GM13976 (cell line): ENCODE data around the gene DCX.
A peak's percentile ranks its signal among the peaks of the same experiment; 100 is the strongest.

Experiments
- DNase-seq: peaks from one replicate; pipeline ENCODE4 v3.0.0; 2012; ENCODE audit warnings: low spot score
- in situ Hi-C: fragments of 300-500 bp; cut with MboI; formaldehyde crosslinking; loops from one replicate; pipeline ENCODE4 v1.12.0; 2022; ENCODE audit warnings: low sequenced_read_pairs, mixed read lengths, inconsistent platforms; ENCODE audit not compliant: unreplicated experiment
- TF ChIP-seq, protein P1 (sequence below): IDR thresholded peaks from 2 replicates; pipeline ENCODE4 v1.5.1; 2012; ENCODE audit warnings: borderline replicate concordance, mild to moderate bottlenecking; ENCODE audit not compliant: insufficient read depth; ENCODE audit errors: extremely low read depth, missing control alignments, control extremely low read depth

Gene DCX

DNA sequence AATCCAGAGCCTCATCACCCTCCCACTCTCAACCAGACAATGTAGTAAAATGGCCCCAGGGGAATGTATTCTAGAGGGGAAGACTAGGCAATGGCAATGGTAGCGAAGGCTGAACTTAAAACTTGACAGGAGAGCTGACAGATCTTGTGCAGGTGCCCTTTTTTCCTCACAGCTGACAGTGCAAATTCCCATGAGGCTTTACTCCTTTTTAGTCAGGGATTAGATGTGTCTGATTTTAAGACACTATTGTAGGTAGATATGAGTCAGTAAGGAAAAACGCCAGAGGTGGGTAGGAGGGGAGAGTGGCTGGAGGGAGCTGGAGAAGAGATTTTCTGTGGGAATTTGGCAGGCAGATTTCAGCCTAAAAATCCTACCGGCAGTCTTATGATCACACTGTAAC, 152.4 kb downstream of the DCX start:
- in situ Hi-C loops, result no loop called here
- TF ChIP-seq, protein P1, sequence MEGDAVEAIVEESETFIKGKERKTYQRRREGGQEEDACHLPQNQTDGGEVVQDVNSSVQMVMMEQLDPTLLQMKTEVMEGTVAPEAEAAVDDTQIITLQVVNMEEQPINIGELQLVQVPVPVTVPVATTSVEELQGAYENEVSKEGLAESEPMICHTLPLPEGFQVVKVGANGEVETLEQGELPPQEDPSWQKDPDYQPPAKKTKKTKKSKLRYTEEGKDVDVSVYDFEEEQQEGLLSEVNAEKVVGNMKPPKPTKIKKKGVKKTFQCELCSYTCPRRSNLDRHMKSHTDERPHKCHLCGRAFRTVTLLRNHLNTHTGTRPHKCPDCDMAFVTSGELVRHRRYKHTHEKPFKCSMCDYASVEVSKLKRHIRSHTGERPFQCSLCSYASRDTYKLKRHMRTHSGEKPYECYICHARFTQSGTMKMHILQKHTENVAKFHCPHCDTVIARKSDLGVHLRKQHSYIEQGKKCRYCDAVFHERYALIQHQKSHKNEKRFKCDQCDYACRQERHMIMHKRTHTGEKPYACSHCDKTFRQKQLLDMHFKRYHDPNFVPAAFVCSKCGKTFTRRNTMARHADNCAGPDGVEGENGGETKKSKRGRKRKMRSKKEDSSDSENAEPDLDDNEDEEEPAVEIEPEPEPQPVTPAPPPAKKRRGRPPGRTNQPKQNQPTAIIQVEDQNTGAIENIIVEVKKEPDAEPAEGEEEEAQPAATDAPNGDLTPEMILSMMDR, result no peak
- DNase-seq, result no peak

DNA sequence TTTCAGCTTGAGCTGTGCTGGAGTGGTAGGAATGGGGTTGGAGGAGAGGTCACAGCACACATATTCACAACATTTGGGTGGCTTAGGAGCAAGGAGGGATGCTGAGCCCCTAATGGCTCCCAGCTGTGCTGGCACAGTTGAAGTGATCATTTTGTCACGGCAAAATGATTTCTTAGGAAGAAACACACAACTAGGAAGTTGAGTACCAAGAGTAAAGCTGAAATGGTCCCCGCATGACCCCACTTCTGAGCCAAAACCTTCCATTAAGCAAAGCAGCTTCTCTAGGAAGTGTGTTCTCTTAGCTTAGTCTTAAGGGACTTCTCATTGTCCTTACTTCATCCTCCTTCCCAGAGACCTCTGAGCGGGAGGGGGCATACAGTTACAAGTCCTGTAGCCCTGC, 154.3 kb downstream of the DCX start:
- DNase-seq, result no peak
- TF ChIP-seq, protein P1, result no peak
- in situ Hi-C loops, result no loop called here

DNA sequence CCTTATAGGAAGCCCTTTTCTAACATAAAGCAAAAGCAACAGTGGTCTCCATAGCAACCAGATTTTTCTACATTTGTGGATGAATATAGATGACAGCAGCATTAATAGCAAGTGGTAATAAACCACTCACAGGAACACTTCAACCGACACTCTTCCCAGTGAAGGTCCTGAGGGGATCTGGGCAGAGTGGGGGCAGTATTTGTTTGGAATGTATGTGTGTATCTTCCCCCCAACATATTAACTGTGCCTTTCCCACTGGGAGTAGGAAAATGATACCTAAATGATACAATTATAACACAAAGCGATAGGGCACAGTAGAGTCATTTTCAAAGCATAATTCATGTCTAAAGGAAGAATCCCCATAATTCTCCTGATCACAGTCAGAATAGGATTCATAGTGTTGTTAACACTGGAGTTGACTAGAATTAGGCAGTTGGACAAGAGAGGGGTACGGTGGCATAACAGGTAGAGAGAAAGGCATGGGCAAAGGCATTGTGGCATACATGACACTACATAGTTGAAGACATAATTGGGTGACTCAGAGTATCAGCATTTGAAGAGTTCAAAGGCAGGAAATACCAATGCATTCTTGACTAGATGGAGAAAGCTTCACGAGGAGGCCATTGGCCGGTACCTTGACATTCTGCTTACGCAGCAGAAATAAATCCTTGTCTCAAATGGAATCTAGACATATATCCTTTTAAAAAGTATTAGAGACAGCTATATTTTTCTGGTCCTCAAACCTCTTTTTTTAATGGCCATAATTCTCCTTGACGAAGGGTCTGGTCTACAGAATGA, 156.9 kb downstream of the DCX start:
- in situ Hi-C loops, result no loop called here
- TF ChIP-seq, protein P1, result no peak
- DNase-seq, result no peak

DNA sequence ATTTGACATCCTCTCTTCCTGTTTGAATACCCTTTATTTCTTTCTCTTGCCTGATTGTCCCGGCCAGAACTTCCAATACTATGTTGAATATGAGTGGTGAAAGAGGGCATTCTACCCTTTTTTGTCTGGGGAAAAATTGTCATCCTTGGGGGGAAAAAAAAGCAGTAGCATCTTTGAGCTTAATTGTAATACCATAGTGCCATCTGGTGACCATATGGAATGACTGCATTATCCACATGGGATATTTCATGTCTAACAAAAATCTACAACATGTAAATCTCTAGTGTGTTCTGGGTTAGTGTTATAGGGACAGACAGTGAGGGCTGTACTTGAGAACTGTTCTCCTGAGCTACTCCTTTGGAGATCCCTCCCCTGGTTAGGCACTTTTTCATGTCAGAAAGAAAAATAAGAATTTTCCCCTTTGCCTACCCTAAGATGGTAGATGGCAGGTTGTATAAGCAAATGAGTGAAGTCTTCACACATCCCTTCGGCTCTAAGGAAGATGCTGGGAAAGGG, 167.7 kb downstream of the DCX start:
- in situ Hi-C loops, result loop anchor here (25.0 kb wide), 1 partner anchor 257 kb away; no protein-coding TSS in a partner anchor
- TF ChIP-seq, protein P1, result peak; percentile 29
- DNase-seq, result peak; percentile 34
